Stimulated activated CD8-positive, alpha-beta memory T cell treated with anti-CD3 and anti-CD28 coated beads, Interleukin-4, amount 100 ng/mL, for 48 hours (primary cell): ENCODE results near the gene DRC1.
"Not testable (repeated sequence)": the region's sequence is repeated elsewhere in the genome, so short reads cannot be mapped to it uniquely, and the experiment has no call there.

ENCODE experiments used
- DNase-seq: peaks from one replicate; pipeline ENCODE4 v3.0.0-alpha.2; 2020

The DRC1 gene

GRCh38 chr2:26465266-26465925 is 63.7 kb downstream of the DRC1 start:
- DNase-seq, result no peak

DNA sequence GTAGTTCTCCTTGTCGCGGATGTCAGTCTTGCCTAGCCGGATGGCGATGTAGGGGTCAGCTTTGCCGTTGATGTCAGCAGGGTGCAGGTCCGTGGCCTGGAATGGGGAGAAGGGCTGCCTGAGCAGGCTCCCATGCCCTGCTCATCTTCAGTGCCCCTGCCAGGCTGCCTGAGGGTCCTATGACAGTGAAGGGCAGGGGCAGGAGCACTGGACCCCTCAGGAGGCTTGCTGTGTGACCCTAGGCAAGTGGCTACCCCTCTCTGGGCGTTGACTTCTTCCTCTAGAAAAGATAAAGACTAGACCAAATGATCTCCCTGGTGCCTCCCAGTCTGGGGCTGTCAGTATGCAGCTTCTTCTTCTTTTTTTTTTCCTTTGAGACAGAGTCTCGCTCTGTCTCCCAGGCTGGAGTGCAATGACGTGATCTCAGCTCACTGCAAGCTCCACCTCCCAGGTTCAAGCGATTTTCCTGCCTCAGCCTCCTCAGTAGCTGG is 64.3 kb downstream of the DRC1 start:
- no peak for DNase-seq

DNA sequence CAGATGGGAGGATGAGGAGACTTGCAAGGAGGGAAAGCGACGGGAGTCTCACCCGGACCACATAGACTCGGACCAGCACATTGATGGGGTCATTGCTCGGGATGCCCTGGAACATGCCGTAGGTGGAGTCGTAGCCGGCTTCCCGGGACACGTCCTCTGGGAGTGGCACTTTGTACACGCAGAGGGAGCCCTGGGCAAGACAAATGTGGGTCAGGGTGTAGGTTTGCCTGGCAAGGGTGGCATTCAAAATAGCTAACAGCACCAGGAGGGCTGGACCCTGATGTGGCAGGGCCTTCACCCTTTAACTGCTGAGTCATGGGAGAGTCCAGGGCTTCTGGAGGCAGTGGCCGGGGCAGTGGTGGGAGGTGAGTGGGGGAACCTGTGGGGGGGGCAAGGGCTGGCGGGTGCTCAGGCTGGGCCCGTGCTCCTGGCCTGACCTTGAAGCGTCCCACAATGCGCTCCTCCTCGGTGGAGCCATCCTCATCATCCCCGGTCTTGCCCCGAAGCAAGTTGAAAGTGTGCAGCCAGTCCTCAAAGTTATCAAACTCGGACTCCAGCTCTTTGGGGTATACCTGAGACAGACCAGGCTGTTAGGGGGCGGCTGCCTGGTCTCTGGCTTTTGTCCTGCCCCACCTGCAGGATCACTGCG is 65.1 kb downstream of the DRC1 start:
- no peak for DNase-seq

GRCh38 chr2:26468544-26468943 is 66.8 kb downstream of the DRC1 start:
- DNase-seq, result not testable (repeated sequence)

DNA sequence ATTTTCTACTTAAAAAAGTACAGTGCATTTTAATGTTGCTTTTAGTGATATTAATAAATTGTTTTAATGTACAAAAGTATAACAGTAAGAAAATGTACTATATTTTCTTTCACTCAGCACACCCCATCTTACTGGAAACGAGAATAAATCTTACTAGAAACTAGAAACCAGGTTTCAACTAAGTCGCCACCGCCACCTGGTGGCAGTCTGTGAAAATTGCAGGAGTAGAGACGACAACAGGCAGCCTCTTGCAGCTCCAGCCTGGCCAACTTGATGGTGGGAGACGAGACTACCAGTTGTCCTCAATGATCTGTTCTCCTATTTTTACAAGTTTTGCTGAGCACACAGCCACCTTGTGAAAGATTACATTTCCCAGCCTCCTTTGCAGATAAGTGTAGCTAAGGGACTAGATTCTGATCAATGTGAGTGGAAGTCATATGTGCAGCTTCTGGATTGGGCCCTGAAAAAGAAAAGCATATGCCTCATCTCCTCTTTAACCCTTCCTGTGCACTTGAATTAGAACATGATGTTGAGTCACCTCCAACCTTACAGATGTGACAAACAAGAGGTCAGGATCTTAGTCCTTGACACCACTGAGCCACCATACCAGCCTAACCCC is 67.5 kb downstream of the DRC1 start:
- peak; percentile 84 for DNase-seq

GRCh38 chr2:26469955-26470354 is 68.2 kb downstream of the DRC1 start:
- DNase-seq, result no peak

GRCh38 chr2:26470601-26471260 is 69.0 kb downstream of the DRC1 start:
- DNase-seq, result no peak

- no peak for DNase-seq
These were observed 69.6 kb downstream of the DRC1 start for GRCh38 chr2:26471289-26471688.

GRCh38 chr2:26471766-26472706 is 70.3 kb downstream of the DRC1 start:
- DNase-seq, result no peak

GRCh38 chr2:26472821-26473655 is 71.3 kb downstream of the DRC1 start:
- no peak for DNase-seq

- no peak for DNase-seq
These were observed 72.1 kb downstream of the DRC1 start for GRCh38 chr2:26473796-26474195.

GRCh38 chr2:26474261-26474785 is 72.6 kb downstream of the DRC1 start:
- no peak for DNase-seq

- DNase-seq, result no peak
These were observed 73.3 kb downstream of the DRC1 start for GRCh38 chr2:26475037-26475436.

DNA sequence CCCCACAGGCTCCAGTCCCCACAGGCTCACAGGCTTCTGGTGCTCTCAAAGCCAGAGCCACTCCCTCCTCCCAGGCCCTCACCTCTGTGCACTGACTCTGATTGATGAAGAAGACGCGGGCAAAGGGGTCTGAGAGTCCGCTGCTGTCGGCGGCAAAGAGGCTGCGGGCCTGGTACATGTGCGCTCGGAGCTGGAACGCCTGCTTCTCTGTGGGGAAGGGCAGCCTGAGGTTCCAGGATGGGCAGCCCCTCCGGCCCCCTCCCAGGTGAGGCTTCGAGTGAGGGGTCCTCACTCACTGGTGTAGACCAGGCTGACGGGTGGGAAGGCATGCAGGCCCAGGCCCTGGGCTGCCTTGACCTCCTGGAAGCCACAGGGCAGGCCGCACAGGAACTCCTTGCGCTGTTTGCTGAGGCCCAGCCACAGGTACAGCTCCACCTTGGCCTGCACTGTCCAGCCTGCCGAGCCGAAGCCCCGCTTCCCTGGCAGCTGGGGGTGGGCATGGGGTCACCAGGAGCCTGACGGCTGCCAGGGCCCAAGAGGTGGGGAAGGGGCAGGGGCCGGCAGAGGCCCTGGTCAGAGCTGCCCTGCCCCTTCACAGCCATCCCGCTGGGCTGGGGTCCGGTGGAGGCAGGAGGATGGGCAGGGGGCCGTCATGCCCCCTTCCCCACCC is 74.2 kb downstream of the DRC1 start:
- no peak for DNase-seq

DNA sequence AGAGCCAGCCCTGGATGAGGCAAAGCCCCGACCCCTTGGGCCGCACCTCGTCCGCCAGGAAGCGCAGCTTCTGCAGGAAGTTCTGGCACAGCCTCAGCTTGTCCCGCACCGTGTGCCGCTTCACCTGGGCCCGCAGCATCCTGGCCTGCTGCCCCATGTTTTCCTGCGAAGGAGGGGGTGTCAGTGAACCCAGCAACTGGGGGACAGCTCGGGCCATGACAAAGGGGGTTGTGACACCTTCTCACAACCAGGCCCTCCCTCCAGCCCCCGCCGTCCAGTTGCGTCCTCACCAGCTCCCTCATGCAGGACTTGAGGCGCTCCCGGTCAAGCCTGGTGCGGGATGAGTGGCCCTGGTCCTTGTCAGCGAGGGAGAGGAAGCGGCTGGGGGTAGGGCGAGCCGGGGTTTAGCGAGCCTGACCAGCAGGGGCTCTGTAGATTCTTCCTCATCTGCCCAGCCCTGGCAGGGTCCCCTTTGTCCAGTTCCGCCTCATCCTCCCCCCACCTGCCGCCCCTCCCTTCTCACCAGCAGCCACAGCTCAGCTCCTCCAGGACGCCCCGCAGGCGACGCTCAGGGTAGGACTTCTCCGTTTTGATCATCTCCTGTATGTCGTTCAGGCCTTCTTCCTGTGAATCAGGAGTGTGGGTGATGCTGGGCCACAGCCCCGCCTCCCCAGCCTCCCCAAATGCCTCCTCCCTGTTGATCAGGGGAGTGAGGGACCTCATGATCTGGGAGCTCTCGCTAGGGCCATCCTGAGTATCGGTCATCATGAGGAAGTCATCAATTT is 75.6 kb downstream of the DRC1 start:
- DNase-seq, result peak; percentile 34

DNA sequence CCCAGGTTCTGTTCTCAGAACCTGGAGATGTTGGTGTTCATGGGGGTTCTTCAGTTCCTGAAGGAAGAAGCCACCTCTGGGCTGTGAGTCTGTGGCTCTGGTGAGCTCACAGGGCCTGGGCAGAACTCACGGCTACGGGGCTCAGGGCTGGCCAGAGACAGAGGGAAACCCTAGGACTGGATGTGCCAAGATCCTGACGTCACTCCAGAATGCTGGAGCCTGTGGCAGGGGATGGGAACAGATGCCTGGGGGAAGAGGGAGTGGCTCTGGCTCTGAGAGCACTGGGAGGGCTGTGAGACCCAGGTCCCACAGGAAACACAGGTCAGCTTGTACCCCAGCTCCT is 76.2 kb downstream of the DRC1 start, which contains the start of gene OTOF:
Gene OTOF (minus strand): TSS at position 214 of the 343 bp plus-strand sequence.
- no peak for DNase-seq

GRCh38 chr2:26478366-26478765 is 76.6 kb downstream of the DRC1 start:
- DNase-seq, result no peak

DNA sequence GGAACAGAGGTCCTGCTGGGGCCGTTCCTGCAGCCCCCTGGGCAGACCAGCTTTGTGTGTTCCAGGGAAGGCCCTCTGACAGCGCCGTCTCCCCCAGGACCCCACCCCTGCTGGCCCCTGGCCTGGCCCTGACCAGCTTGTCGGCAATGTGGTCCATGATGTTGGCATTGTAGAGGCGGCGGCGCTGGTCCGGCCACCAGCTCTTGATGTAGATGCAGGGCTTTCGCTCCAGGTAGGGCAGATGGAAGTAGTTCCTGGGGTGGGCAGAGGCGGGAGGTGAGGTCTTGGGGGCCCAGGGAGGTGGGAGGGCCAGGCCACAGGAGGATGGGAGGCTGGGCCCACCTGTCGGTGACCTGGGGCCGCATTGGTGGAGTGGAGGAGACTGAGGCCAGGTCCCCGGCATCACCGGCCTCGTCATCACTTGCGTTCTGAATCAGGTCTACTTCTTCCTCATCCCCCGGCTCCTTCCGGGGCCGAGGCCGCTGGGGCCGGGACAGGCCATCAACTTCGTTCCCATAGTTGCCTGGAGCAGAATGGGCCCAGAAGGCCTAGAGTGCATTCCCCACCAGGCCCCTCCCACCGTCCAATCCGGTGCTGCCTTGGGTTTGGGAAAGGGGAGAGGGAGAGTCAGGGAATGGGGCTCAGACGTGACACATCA is 77.5 kb downstream of the DRC1 start:
- no peak for DNase-seq
